ENCODE measurements around the gene OR1E1. TPM values are rescaled to one million over a fixed set of nuclear protein-coding genes. Genes with fewer than 3 reads are reported as not detected.
A peak's percentile ranks its signal among the peaks of the same experiment; 100 is the strongest.
"Not testable (repeated sequence)": the region's sequence is repeated elsewhere in the genome, so short reads cannot be mapped to it uniquely, and the experiment has no call there.

OR1E1 gene
- total and polyA plus RNA-seq, 12 donors = not detected

DNA sequence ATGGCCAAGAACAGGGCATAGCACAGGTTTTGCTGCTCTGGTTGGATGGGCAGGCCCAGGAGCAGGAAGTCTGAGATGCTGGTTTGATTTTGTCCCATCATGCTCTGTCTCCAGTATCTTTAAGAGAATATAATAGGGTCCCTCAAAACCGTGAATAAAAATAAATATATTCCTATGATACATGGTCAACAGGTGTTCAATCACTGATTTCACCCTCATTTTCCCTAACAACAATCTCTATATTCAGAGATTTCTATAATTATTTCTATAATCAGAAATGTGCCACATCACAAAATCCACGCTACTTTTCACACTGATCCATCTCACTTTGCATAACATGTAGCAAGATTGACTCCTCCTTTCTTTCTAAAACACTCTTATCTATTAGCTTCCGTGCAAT, 35.5 kb upstream of the OR1E1 start, which contains the start of gene OR1E2:
Gene OR1E2, minus strand, starts transcription at position 101 of the 400 bp plus-strand sequence. Its CDS starts 0 bp downstream, at position 101.
- intact Hi-C loops (cut with DNase I) = no loop called here
- WGBS, 4 donors = 68 to 74% (median 70%) methylated on average over 3 of the region's 3 CpGs
- no peaks in the 10 kb centered on the region for H3K4me1 ChIP-seq (replicated peaks in 1 of 2)
- no peaks in the 10 kb centered on the region for H3K36me3 ChIP-seq (replicated peaks in 1 of 2)
- H3K27me3 ChIP-seq = no peaks in the 10 kb centered on the region
- no peak for DNase-seq
- no peak within 1 kb of the TSS for H3K4me3 ChIP-seq
- no peak for TF ChIP-seq POLR2A (IDR thresholded peaks at IDR 0.05)
- TF ChIP-seq, protein P1, sequence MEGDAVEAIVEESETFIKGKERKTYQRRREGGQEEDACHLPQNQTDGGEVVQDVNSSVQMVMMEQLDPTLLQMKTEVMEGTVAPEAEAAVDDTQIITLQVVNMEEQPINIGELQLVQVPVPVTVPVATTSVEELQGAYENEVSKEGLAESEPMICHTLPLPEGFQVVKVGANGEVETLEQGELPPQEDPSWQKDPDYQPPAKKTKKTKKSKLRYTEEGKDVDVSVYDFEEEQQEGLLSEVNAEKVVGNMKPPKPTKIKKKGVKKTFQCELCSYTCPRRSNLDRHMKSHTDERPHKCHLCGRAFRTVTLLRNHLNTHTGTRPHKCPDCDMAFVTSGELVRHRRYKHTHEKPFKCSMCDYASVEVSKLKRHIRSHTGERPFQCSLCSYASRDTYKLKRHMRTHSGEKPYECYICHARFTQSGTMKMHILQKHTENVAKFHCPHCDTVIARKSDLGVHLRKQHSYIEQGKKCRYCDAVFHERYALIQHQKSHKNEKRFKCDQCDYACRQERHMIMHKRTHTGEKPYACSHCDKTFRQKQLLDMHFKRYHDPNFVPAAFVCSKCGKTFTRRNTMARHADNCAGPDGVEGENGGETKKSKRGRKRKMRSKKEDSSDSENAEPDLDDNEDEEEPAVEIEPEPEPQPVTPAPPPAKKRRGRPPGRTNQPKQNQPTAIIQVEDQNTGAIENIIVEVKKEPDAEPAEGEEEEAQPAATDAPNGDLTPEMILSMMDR (IDR thresholded peaks at IDR 0.05) = no peak
- no peaks in the 10 kb centered on the region for H3K9me3 ChIP-seq (replicated peaks in 1 of 3)
- no peak within 1 kb of the TSS for H3K27ac ChIP-seq

DNA sequence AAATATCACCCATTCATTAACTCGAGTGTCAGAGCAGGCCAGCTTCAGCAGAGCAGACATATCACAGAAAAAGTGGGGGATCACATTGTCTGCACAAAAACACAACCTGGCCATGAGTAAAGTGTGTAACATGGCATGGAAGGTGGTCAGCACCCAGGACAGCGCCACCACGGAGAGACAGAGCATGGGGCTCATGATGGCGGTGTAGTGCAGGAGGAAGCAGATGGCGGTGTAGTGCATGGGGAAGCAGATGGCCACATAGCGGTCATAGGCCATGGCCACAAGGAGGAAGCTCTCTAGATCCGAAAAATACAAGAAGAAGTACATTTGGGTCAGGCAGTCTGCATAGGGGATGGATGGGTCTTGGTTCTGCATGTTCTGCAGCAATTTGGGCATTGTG, 35.0 kb upstream of the OR1E1 start:
- H3K27ac ChIP-seq; intact Hi-C loops (cut with DNase I); H3K4me3 ChIP-seq; H3K4me1 ChIP-seq (replicated peaks in 1 of 2); H3K36me3 ChIP-seq (replicated peaks in 1 of 2); H3K9me3 ChIP-seq (replicated peaks in 1 of 3); H3K27me3 ChIP-seq: not testable (repeated sequence)
- WGBS, 4 donors = 28 to 35% (median 33%) methylated on average over 7 of the region's 7 CpGs
- DNase-seq = peak in 2 of 7 donors; percentile 2 to 8

DNA sequence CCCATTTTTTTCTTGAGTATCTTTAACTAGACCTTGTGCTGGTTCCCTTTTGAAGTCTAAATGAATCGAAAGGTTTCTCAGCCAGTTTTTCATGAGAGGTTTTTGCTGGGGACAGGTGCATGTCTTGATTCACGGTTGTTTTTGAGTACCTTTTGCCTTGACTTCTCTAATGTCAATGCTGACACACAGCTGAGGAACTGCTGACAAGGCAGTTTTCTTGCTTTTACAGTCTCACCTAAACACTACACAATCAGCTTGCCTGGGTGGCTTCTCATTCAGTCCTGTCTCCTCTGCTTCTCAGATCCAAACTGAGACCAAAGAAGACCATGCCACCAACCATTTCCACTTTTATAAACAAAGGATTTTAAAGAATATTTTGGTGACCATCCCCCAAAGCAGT, 20.0 kb upstream of the OR1E1 start:
- Histone ChIP-seq H3K4me1 (replicated peaks in 1 of 2) (no peaks in the 10 kb centered on the region), H3K27me3 (no peaks in the 10 kb centered on the region), H3K9me3 (replicated peaks in 1 of 3) (no peaks in the 10 kb centered on the region), H3K4me3 (no peak overlapping the region), H3K36me3 (replicated peaks in 1 of 2) (no peaks in the 10 kb centered on the region), H3K27ac (no peak overlapping the region)
- TF ChIP-seq POLR2A (IDR thresholded peaks at IDR 0.05) = no peak
- TF ChIP-seq, protein P1 (IDR thresholded peaks at IDR 0.05) = no peak
- DNase-seq = no peak
- intact Hi-C loops (cut with DNase I) = no loop called here
- whole genome bisulfite sequencing, 4 donors = 43 to 61% (median 47%) methylated on average over 2 of the region's 2 CpGs

DNA sequence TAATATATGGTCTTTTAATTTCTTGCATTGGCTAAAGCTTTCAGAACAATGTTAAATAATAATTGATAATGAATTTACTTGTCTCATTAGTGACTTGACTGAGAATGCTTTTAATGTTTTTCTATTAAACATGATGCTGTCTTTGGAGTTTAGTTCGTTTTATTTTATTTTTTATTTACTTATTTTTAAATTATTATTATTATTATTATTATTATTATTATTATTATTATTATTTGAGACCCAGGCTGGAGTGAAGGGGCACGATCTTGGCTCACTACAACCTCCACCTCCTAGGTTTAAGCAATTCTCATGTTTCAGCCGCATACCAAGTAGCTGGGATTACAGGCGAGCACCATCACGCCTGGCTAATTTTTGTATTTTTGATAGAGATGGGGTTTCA, 17.4 kb upstream of the OR1E1 start:
- Histone ChIP-seq H3K27me3 (no peaks in the 10 kb centered on the region), H3K4me1 (replicated peaks in 1 of 2) (no peaks in the 10 kb centered on the region), H3K9me3 (replicated peaks in 1 of 3) (no peaks in the 10 kb centered on the region), H3K27ac (no peak overlapping the region), H3K36me3 (replicated peaks in 1 of 2) (no peaks in the 10 kb centered on the region), H3K4me3 (no peak overlapping the region)
- intact Hi-C loops (cut with DNase I) = no loop called here
- TF ChIP-seq, protein P1 (IDR thresholded peaks at IDR 0.05) = no peak
- TF ChIP-seq POLR2A (IDR thresholded peaks at IDR 0.05) = no peak
- WGBS, 4 donors = 77 to 81% (median 81%) methylated on average over 5 of the region's 5 CpGs
- DNase-seq = no peak

DNA sequence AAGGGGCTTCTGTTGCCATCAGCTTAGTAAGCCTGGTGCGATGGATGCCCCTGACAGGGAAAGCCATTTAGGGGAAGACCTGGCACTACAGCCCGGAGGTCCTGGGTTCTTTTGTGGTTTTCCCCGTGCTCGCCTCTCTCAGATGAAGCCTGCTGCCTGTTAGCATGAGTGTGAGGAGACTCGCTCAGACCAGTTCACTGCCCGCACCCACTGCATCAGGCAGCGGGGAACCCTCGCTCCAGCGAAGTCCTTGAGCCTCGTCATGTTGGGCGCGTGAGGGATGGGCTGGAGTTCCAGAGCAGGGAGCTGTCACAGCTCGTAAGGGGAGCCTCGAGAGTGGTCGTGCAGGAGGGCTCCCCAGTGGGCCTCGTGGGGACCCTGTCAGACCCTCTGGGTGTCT, 14.0 kb upstream of the OR1E1 start:
- H3K27me3 ChIP-seq; H3K36me3 ChIP-seq (replicated peaks in 1 of 2); H3K27ac ChIP-seq; H3K4me1 ChIP-seq (replicated peaks in 1 of 2); intact Hi-C loops (cut with DNase I); H3K9me3 ChIP-seq (replicated peaks in 1 of 3); DNase-seq; H3K4me3 ChIP-seq: not testable (repeated sequence)
- 47 to 63% methylated on average over 2 to 3 of the region's 16 CpGs; no CpG with 5 or more reads in 2 of the 4 donors for WGBS, 4 donors
